K562 treated with DMSO at 1 percent for 4 hours (cell line): ENCODE measurements around the gene ENPP4. TPM values are rescaled to one million over a fixed set of nuclear protein-coding genes. Genes with fewer than 3 reads are reported as not detected.

Experiments
- total RNA-seq: library from RNA; unstranded; fragments of 300-600 nt; gene quantifications from 2 replicates; pipeline ENCODE4 v1.2.3, GENCODE V29; 2022; ENCODE audit not compliant: insufficient read depth

ENPP4 gene, protein sequence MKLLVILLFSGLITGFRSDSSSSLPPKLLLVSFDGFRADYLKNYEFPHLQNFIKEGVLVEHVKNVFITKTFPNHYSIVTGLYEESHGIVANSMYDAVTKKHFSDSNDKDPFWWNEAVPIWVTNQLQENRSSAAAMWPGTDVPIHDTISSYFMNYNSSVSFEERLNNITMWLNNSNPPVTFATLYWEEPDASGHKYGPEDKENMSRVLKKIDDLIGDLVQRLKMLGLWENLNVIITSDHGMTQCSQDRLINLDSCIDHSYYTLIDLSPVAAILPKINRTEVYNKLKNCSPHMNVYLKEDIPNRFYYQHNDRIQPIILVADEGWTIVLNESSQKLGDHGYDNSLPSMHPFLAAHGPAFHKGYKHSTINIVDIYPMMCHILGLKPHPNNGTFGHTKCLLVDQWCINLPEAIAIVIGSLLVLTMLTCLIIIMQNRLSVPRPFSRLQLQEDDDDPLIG
- total RNA-seq, result not detected in 2 replicates

GRCh38 chr6:46129629-46130511 lies at the start of gene ENPP4:
Gene ENPP4, plus strand, starts transcription at chr6:46129989. Its CDS starts 9,595 bp downstream, at chr6:46139584.

GRCh38 chr6:46170357-46171289 lies 40.8 kb downstream of the ENPP4 start, which contains the start of gene ENPP5:
Gene ENPP5, minus strand, starts transcription at chr6:46170980. Its CDS starts 2,718 bp downstream, at chr6:46168262.

Other genes starting within 250 kb of the ENPP4 start
- not detected in 2 replicates for gene CLIC5, start 114.1 kb upstream of the ENPP4 start, total RNA-seq
- not detected in 2 replicates for gene ENPP5, start 41.0 kb downstream of the ENPP4 start, total RNA-seq